CD4-positive, alpha-beta T cell (primary cell): Measurements from ENCODE around the gene PKIG. TPM values are rescaled to one million over a fixed set of nuclear protein-coding genes. Genes with fewer than 3 reads are reported as not detected.

Experiments
- ATAC-seq: fragments of 200-7000 bp; cut with Tn5 transposase; one replicate; pipeline ENCODE4 v1.10.0; 2022; ENCODE audit warnings: mild to moderate bottlenecking; ENCODE audit not compliant: poor library complexity
- CTCF ChIA-PET: fragments of 350-600 bp; sonication (Branson Sonifier 250); formaldehyde crosslinking; loops from one replicate; lab custom pipeline; 2021; ENCODE audit warnings: antibody characterized with exemption, inconsistent platforms; lab: Charles Lee
- POLR2A ChIA-PET: fragments of 350-600 bp; sonication (Branson Sonifier 250); formaldehyde crosslinking; loops from one replicate; lab custom pipeline; 2021; ENCODE audit warnings: antibody characterized with exemption, inconsistent platforms; lab: Charles Lee
- DNase-seq, 14 experiments: peaks; one replicate each; pipeline ENCODE4 v3.0.0-alpha.2; 2013 to 2020; ENCODE audit warnings: mixed read lengths in 2 of 14
- H3K27ac ChIP-seq, 2 donors: one replicate each; pipeline versions ENCODE4 v1.5.1 to v1.7.0; 2013; ENCODE audit warnings: low read length in 2 of 2, low read depth in 1 of 2, mild to moderate bottlenecking in 1 of 2
- H3K27me3 ChIP-seq, 2 experiments: 1 replicate in 1 of 2; 2 replicates in 1 of 2; pipeline versions ENCODE4 v1.6.1 to v1.7.0; 2013; ENCODE audit warnings: low read length in 2 of 2, control low read depth in 1 of 2, mild to moderate bottlenecking in 1 of 2, moderate library complexity in 1 of 2; ENCODE audit not compliant: insufficient read depth in 2 of 2, control insufficient read depth in 1 of 2
- H3K36me3 ChIP-seq: one replicate; pipeline ENCODE4 v1.6.1; 2013; ENCODE audit warnings: low read length, control low read depth; ENCODE audit not compliant: insufficient read depth
- H3K4me1 ChIP-seq: one replicate; pipeline ENCODE4 v1.6.1; 2013; ENCODE audit warnings: low read length, control low read depth; ENCODE audit not compliant: insufficient read depth
- H3K4me3 ChIP-seq: one replicate; pipeline ENCODE4 v1.5.1; 2013; ENCODE audit warnings: mild to moderate bottlenecking, low read length, moderate library complexity
- H3K9me3 ChIP-seq, 2 experiments: 1 replicate in 1 of 2; 2 replicates in 1 of 2; pipeline versions ENCODE4 v1.6.1 to v1.7.0; 2013; ENCODE audit warnings: low read length in 2 of 2, mild to moderate bottlenecking in 2 of 2, control low read depth in 1 of 2, moderate library complexity in 1 of 2; ENCODE audit not compliant: control insufficient read depth in 1 of 2, insufficient read depth in 1 of 2
- H3K27ac Mint-ChIP-seq: one replicate; pipeline ENCODE4 v1.8.0; 2020; ENCODE audit warnings: mixed read lengths
- H3K27me3 Mint-ChIP-seq: one replicate; pipeline ENCODE4 v1.8.0; 2021; ENCODE audit warnings: mixed read lengths
- H3K36me3 Mint-ChIP-seq: one replicate; pipeline ENCODE4 v1.8.0; 2021; ENCODE audit warnings: low read depth, mixed read lengths
- H3K4me1 Mint-ChIP-seq: one replicate; pipeline ENCODE4 v1.8.0; 2021; ENCODE audit warnings: low read depth, mixed read lengths
- H3K4me3 Mint-ChIP-seq: one replicate; pipeline ENCODE4 v1.8.0; 2020; ENCODE audit warnings: mild to moderate bottlenecking, mixed read lengths
- H3K9me3 Mint-ChIP-seq: one replicate; pipeline ENCODE4 v1.8.0; 2020; ENCODE audit warnings: mixed read lengths
- intact Hi-C, 2 experiments: fragments of 100-400 bp; cut with DNase I in 1 of 2; cut with micrococcal nuclease in 1 of 2; formaldehyde crosslinking; loops; one replicate each; pipeline versions ENCODE4 v1.15.1 to v1.9.0; 2023 to 2025; cut with DNase I, micrococcal nuclease
- total RNA-seq, 174 experiments: library from RNA in 2 of 174; stranded (reverse) in 2 of 174; gene quantifications; one replicate each; pipeline ENCODE4 v1.2.3 and lab custom pipeline; 2021 to 2026
- TF ChIP-seq, protein P1 (sequence below): fragments of 200-600 bp; IDR thresholded peaks from one replicate; pipeline ENCODE4 v1.8.0; 2022; ENCODE audit warnings: antibody characterized with exemption, mild to moderate bottlenecking

PKIG gene
- total RNA-seq, 2 experiments from 2014 or later, result 1.7 to 2.4 TPM

DNA sequence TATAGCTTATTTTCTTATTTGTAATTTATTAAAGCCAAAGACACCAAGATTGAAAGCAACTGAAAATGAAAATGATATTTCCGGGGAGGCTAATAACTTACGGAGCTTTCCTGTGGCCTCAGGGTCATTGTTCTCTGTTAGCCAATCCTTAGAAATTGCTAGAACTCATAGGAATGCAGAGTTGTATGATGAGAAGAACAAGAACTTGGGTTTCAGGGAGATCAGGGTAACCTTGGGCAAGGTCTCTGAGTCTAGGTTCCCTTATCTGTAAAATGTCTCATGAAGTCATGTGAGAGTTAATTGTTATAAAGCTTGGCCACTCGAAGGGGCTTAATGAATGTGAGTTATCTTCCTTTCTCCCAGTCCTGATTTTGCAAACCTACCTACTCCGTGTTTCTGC, 40.4 kb upstream of the PKIG start:
- H3K36me3 ChIP-seq, result no peaks in the 10 kb centered on the region
- H3K4me1 ChIP-seq, result no peaks in the 10 kb centered on the region
- no peaks in the 10 kb centered on the region for H3K9me3 ChIP-seq
- POLR2A ChIA-PET, result no interaction called here
- TF ChIP-seq, protein P1, sequence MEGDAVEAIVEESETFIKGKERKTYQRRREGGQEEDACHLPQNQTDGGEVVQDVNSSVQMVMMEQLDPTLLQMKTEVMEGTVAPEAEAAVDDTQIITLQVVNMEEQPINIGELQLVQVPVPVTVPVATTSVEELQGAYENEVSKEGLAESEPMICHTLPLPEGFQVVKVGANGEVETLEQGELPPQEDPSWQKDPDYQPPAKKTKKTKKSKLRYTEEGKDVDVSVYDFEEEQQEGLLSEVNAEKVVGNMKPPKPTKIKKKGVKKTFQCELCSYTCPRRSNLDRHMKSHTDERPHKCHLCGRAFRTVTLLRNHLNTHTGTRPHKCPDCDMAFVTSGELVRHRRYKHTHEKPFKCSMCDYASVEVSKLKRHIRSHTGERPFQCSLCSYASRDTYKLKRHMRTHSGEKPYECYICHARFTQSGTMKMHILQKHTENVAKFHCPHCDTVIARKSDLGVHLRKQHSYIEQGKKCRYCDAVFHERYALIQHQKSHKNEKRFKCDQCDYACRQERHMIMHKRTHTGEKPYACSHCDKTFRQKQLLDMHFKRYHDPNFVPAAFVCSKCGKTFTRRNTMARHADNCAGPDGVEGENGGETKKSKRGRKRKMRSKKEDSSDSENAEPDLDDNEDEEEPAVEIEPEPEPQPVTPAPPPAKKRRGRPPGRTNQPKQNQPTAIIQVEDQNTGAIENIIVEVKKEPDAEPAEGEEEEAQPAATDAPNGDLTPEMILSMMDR, result no peak
- H3K27ac ChIP-seq, result no peak overlapping the region
- H3K4me3 ChIP-seq, result no peak overlapping the region
- no peak for DNase-seq
- intact Hi-C loops, result no loop called here
- CTCF ChIA-PET, result no interaction called here
- no peak overlapping the region for H3K4me3 Mint-ChIP-seq
- no peak overlapping the region for H3K27ac Mint-ChIP-seq
- ATAC-seq, result no peak
- no peaks in the 10 kb centered on the region for H3K36me3 Mint-ChIP-seq
- no peaks in the 10 kb centered on the region for H3K4me1 Mint-ChIP-seq
- H3K27me3 ChIP-seq, result no peaks in the 10 kb centered on the region
- H3K27me3 Mint-ChIP-seq, result no peaks in the 10 kb centered on the region
- H3K9me3 Mint-ChIP-seq, result no peaks in the 10 kb centered on the region

DNA sequence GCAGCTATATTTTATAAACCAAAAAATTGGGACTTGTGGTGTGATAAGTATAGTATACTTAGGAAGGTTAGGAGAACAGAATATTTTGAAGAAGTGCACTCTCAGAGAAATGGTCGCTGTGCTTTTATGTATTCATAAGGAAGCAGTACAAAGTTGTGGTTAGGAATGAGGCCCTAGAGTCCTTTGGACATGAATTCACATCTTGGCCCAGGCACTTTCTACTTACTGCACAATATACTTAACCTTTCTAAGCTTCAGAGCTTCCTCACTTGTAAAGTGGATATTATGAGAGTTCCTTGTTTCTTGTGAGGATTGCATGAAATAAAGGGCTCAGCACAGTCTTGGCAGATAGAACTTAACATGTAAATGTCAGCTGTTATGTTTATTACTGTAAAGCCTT, 39.5 kb upstream of the PKIG start:
- TF ChIP-seq, protein P1, result no peak
- ChIA-PET POLR2A (no interaction called here), CTCF (no interaction called here)
- Mint-ChIP-seq H3K27me3 (no peaks in the 10 kb centered on the region), H3K4me3 (no peak overlapping the region), H3K9me3 (no peaks in the 10 kb centered on the region), H3K36me3 (no peaks in the 10 kb centered on the region), H3K4me1 (no peaks in the 10 kb centered on the region), H3K27ac (no peak overlapping the region)
- Histone ChIP-seq H3K27ac (no peak overlapping the region), H3K36me3 (no peaks in the 10 kb centered on the region), H3K4me3 (no peak overlapping the region), H3K27me3 (no peaks in the 10 kb centered on the region), H3K9me3 (no peaks in the 10 kb centered on the region), H3K4me1 (no peaks in the 10 kb centered on the region)
- no peak for ATAC-seq
- DNase-seq, result no peak
- intact Hi-C loops, result no loop called here

DNA sequence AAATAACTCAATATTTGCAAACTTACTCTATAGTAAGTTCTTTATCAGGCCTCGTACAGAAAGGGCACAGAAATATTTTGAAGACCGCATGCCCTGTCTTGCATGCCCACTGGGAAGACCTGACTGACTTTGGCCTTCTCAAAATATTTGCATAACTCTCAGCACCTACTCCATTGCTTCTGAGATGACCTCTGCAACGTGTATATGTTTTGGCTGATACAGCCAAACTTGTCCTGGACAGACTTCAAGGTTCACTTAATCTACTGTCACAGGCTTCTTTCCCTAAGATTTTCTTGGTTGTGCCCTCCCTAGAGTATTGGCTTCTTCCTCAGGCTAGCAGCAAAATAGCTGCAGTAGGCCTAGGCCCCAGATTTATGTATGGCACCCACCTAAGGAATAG, 39.0 kb upstream of the PKIG start:
- Mint-ChIP-seq H3K4me3 (no peak overlapping the region), H3K9me3 (no peaks in the 10 kb centered on the region), H3K4me1 (no peaks in the 10 kb centered on the region), H3K27me3 (no peaks in the 10 kb centered on the region), H3K36me3 (no peaks in the 10 kb centered on the region), H3K27ac (no peak overlapping the region)
- ChIA-PET POLR2A (no interaction called here), CTCF (interaction anchor here (0.7 kb wide), 1 partner anchor 125 kb away, joined by 4 read pairs; no protein-coding TSS in a partner anchor)
- DNase-seq, result no peak
- H3K27me3 ChIP-seq, result no peaks in the 10 kb centered on the region
- no peak for ATAC-seq
- no peaks in the 10 kb centered on the region for H3K9me3 ChIP-seq
- TF ChIP-seq, protein P1, result no peak
- no peak overlapping the region for H3K27ac ChIP-seq
- intact Hi-C loops, result no loop called here
- H3K4me1 ChIP-seq, result no peaks in the 10 kb centered on the region
- H3K4me3 ChIP-seq, result no peak overlapping the region
- no peaks in the 10 kb centered on the region for H3K36me3 ChIP-seq
